AG09309 (cell line): Measurements from ENCODE around the gene OSER1.

Source experiments
- DNase-seq: peaks from one replicate; pipeline ENCODE4 v3.0.0-alpha.2; 2010; ENCODE audit warnings: low read depth
- H3K4me3 ChIP-seq: 2 replicates; pipeline ENCODE4 v1.5.1; 2011; ENCODE audit warnings: mild to moderate bottlenecking, low read depth, low read length, moderate library complexity; ENCODE audit not compliant: control insufficient read depth
- TF ChIP-seq, protein P1 (sequence below): IDR thresholded peaks from 2 replicates; pipeline ENCODE4 v1.5.1; 2011; ENCODE audit warnings: mild to moderate bottlenecking, low read depth, low read length, inconsistent platforms; ENCODE audit not compliant: insufficient read depth, control insufficient read depth; ENCODE audit errors: missing control alignments

The OSER1 gene

DNA sequence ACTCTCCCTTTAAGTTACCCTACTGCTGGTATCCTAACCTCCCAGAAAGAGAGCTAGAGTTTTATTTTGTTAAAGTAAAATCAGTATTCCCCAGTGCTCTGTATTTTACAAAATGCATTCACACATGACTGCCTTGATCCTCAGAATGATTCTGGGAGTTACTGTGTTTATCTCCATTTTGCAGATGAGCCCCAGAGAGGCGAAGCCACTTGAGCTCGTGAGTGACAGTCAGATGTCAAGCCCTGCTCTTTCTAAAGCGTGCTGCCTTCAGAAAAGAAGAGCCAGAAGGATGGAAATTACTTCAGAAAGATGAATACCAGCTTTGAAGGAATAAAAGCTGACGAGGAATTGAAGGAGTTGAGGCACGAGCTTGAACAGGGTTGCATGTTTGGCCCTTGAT is 14.1 kb upstream of the OSER1 start:
- DNase-seq = no peak
- TF ChIP-seq, protein P1, sequence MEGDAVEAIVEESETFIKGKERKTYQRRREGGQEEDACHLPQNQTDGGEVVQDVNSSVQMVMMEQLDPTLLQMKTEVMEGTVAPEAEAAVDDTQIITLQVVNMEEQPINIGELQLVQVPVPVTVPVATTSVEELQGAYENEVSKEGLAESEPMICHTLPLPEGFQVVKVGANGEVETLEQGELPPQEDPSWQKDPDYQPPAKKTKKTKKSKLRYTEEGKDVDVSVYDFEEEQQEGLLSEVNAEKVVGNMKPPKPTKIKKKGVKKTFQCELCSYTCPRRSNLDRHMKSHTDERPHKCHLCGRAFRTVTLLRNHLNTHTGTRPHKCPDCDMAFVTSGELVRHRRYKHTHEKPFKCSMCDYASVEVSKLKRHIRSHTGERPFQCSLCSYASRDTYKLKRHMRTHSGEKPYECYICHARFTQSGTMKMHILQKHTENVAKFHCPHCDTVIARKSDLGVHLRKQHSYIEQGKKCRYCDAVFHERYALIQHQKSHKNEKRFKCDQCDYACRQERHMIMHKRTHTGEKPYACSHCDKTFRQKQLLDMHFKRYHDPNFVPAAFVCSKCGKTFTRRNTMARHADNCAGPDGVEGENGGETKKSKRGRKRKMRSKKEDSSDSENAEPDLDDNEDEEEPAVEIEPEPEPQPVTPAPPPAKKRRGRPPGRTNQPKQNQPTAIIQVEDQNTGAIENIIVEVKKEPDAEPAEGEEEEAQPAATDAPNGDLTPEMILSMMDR = no peak

DNA sequence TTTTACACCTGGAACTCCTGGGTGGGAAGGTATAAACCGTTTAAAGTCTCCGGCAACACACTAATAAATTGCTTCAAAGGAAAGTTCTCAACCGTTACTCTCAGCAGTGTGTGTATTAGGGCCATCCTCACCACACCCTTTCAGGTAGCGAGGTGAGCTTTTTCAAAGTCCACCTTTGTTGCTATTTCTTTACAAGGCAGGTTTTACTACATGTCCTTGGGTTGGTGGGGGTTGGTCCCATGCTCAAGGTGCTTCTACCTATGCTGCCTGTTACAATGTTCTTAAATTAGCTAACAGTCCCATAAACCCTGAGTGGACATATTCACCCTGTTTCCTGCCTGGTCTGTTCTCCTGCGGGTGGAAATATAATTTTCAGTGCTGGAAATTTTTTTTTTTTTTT is 13.2 kb upstream of the OSER1 start:
- DNase-seq = no peak
- H3K4me3 ChIP-seq = no peak overlapping the region
- TF ChIP-seq, protein P1 = no peak

More for the DNA sequence above, 14.1 kb upstream of the OSER1 start:
- H3K4me3 ChIP-seq = no peak overlapping the region

GRCh38 chr20:44222633-44223368 is 12.2 kb upstream of the OSER1 start:
- TF ChIP-seq, protein P1 = no peak
- H3K4me3 ChIP-seq = no peak overlapping the region
- no peak for DNase-seq

DNA sequence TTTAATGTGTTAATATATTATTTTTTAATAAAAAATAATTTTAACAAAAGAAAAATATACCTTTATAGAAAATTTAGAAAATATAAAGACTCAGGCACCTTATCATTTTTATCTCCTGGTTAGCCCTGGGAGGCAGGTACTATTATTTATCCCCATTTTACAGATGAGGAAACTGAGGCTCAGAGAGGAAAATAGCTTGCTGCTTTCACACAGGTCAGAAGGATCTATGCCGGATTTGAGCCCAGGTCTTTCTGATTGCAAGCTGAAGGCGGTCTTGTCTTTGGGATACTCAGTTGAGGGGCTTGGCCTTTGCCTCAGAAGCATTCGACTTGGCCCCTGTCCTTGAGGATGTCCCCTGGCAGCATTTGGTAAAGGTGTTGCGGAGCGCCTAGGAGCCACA is 11.5 kb upstream of the OSER1 start:
- no peak overlapping the region for H3K4me3 ChIP-seq
- no peak for DNase-seq
- TF ChIP-seq, protein P1 = no peak

DNA sequence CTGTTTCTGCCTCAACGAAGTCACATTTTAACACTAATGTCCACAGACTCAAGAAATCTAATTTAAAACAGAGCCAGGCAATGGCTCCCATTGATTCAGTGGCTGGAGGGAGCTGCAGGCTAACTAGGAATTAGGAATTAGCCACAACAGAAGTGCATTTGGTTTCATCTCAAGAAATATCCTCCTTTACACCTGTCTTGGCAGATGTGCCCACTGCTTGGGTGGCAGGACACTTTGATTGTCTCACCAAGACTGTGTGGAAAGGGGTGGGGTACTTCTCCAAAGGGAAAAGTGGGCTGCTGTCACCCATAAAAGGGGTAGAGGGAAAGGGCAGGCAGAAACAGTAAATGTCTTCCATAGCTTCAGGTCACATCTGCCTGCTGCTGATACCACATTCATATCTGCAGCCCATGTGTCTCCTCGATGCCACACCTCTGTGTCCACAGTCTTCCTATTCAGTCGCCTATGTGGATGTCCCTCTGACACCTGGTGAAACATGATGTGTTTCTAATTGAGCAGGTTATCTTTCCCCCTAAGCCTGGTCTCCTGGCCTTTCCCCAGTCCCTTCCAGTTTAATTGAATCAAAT is 10.9 kb upstream of the OSER1 start:
- TF ChIP-seq, protein P1 = no peak
- DNase-seq = no peak
- H3K4me3 ChIP-seq = no peak overlapping the region

GRCh38 chr20:44219791-44220190 is 9.2 kb upstream of the OSER1 start:
- no peak for DNase-seq
- TF ChIP-seq, protein P1 = no peak
- no peak overlapping the region for H3K4me3 ChIP-seq
